Measurements from ENCODE around the gene GPNMB. TPM values are rescaled to one million over a fixed set of nuclear protein-coding genes. Genes with fewer than 3 reads are reported as not detected.

The GPNMB gene
- total and polyA plus RNA-seq, 2 of the 13 experiments (the other 11 are each of a cell fraction or from before 2014, with no cell fraction given), result 1.1 to 1.6 TPM

DNA sequence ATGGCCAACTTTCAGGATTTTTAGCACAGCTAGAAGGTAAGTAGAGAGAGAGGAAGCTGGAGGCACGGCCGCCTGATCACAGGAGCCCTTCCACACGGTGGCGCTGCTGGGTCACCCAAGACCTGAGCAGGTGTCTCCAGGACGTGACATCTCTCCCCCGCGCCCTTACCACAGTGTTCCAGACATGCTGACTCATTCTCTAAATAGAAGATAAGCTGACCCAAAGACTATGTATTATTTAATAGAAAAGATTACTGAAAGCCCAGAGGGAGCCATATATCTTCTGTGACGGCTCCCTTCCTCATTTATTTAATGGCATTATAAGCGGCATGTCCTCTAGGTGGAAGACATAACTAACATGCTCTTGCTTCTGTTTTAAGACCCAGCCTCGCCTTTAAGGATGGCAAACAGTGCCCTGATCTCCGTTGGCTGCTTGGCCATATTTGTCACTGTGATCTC is 26.6 kb downstream of the GPNMB start (continued):
- TF ChIP-seq KLF12 (CRISPR knock-in tag; IDR thresholded peaks at IDR 0.05; ENCODE audit: borderline replicate concordance), result no peak
- TF ChIP-seq KMT2B (CRISPR knock-in tag; IDR thresholded peaks at IDR 0.05), result peak; percentile 43; the same call in 1 of the 2 replicates
- TF ChIP-seq, protein P1, sequence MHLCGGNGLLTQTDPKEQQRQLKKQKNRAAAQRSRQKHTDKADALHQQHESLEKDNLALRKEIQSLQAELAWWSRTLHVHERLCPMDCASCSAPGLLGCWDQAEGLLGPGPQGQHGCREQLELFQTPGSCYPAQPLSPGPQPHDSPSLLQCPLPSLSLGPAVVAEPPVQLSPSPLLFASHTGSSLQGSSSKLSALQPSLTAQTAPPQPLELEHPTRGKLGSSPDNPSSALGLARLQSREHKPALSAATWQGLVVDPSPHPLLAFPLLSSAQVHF (CRISPR knock-in tag; IDR thresholded peaks at IDR 0.05), result no peak
- 0 out of 2 replicates have a peak, but pooled peaks have one; percentile 42 for TF ChIP-seq ZNF564 (CRISPR knock-in tag; IDR thresholded peaks at IDR 0.05)
- TF ChIP-seq ZNF747 (CRISPR knock-in tag; IDR thresholded peaks at IDR 0.05; ENCODE audit: borderline replicate concordance), result no peak
- TF ChIP-seq RAD51 (IDR thresholded peaks at IDR 0.05; ENCODE audit: borderline replicate concordance), result no peak
- TF ChIP-seq ZNF570 (CRISPR knock-in tag; IDR thresholded peaks at IDR 0.05; ENCODE audit: borderline replicate concordance), result no peak
- no peak for TF ChIP-seq ZZZ3 (CRISPR knock-in tag; IDR thresholded peaks at IDR 0.05; ENCODE audit: borderline replicate concordance)
- TF ChIP-seq HMG20A (CRISPR knock-in tag; IDR thresholded peaks at IDR 0.05; ENCODE audit: borderline replicate concordance), result no peak; the same call in 1 of the 2 replicates
- TF ChIP-seq CBFB (CRISPR knock-in tag; IDR thresholded peaks at IDR 0.05), result no peak
- no peak for TF ChIP-seq GZF1 (CRISPR knock-in tag; IDR thresholded peaks at IDR 0.05)
- no peak for TF ChIP-seq DRAP1 (CRISPR knock-in tag; IDR thresholded peaks at IDR 0.05)
- no peak for TF ChIP-seq ZBTB21 (CRISPR knock-in tag; IDR thresholded peaks at IDR 0.05)
- no peak for TF ChIP-seq CREB1 (IDR thresholded peaks at IDR 0.05)
- TF ChIP-seq CREB1 (CRISPR knock-in tag; IDR thresholded peaks at IDR 0.05), result peak; percentile 44; the same call in 1 of the 2 replicates
- peak; percentile 56; the same call in 1 of the 2 replicates for TF ChIP-seq PITX1 (CRISPR knock-in tag; IDR thresholded peaks at IDR 0.05)
- TF ChIP-seq SMARCC2 (IDR thresholded peaks at IDR 0.05), result no peak
- TF ChIP-seq, protein P2, sequence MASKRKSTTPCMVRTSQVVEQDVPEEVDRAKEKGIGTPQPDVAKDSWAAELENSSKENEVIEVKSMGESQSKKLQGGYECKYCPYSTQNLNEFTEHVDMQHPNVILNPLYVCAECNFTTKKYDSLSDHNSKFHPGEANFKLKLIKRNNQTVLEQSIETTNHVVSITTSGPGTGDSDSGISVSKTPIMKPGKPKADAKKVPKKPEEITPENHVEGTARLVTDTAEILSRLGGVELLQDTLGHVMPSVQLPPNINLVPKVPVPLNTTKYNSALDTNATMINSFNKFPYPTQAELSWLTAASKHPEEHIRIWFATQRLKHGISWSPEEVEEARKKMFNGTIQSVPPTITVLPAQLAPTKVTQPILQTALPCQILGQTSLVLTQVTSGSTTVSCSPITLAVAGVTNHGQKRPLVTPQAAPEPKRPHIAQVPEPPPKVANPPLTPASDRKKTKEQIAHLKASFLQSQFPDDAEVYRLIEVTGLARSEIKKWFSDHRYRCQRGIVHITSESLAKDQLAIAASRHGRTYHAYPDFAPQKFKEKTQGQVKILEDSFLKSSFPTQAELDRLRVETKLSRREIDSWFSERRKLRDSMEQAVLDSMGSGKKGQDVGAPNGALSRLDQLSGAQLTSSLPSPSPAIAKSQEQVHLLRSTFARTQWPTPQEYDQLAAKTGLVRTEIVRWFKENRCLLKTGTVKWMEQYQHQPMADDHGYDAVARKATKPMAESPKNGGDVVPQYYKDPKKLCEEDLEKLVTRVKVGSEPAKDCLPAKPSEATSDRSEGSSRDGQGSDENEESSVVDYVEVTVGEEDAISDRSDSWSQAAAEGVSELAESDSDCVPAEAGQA (IDR thresholded peaks at IDR 0.05; ENCODE audit: low read depth), result no peak; the same call in 1 of the 2 replicates
- TF ChIP-seq, protein P2 (CRISPR knock-in tag; IDR thresholded peaks at IDR 0.05; ENCODE audit: borderline replicate concordance), result no peak
- no peak for TF ChIP-seq ZBTB8A (CRISPR knock-in tag; IDR thresholded peaks at IDR 0.05; ENCODE audit: borderline replicate concordance, low read depth)
- no peak for TF ChIP-seq MBD4 (IDR thresholded peaks at IDR 0.05; ENCODE audit: borderline replicate concordance, low read length)
- peak; percentile 37; the same call in 1 of the 2 replicates for TF ChIP-seq SALL2 (CRISPR knock-in tag; IDR thresholded peaks at IDR 0.05)
- no peak for TF ChIP-seq ZNF121 (CRISPR knock-in tag; IDR thresholded peaks at IDR 0.05)
- TF ChIP-seq PHB2 (IDR thresholded peaks at IDR 0.05; ENCODE audit: partially characterized antibody), result no peak
- TF ChIP-seq ZNF577 (CRISPR knock-in tag; IDR thresholded peaks at IDR 0.05; ENCODE audit: borderline replicate concordance, low read depth), result no peak

Measured in HepG2 (cell line).